Peyer's patch (tissue), 4 donors: Measurements from ENCODE around the gene CD44.

ENCODE experiments used
- CTCF ChIP-seq, 6 experiments: fragments of 450-650 bp in 4 of 6; fragments of 200-600 bp in 2 of 6; sonication (generic) in 1 of 6; IDR thresholded peaks; one replicate each; pipeline ENCODE4 v1.5.1; 2017 to 2019; ENCODE audit warnings: antibody characterized with exemption in 6 of 6, mild to moderate bottlenecking in 3 of 6, moderate library complexity in 1 of 6
- POLR2A ChIP-seq, 2 donors: fragments of 450-650 bp; IDR thresholded peaks; one replicate each; pipeline ENCODE4 v1.5.1; 2017; ENCODE audit warnings: antibody characterized with exemption in 2 of 2, mild to moderate bottlenecking in 2 of 2, moderate library complexity in 2 of 2

- TF ChIP-seq CTCF (IDR thresholded peaks at IDR 0.05) (no peak), POLR2A (IDR thresholded peaks at IDR 0.05) (no peak)
Observed at GRCh38 chr11:35235157-35235468, 96.1 kb downstream of the CD44 start.
